H1 (cell line): ENCODE measurements around the gene NEDD4. TPM values are rescaled to one million over a fixed set of nuclear protein-coding genes. Genes with fewer than 3 reads are reported as not detected.

Experiments used
- CHD1 ChIP-seq: IDR thresholded peaks from 2 replicates; pipeline ENCODE4 v1.6.1; 2012; ENCODE audit warnings: low read depth, low read length, improper control_type of control experiment
- EGR1 ChIP-seq: IDR thresholded peaks from 2 replicates; pipeline ENCODE4 v1.6.1; 2011; ENCODE audit warnings: low read depth, low read length, borderline replicate concordance
- POLR2AphosphoS5 ChIP-seq: IDR thresholded peaks from 2 replicates; pipeline ENCODE4 v1.6.1; 2011; ENCODE audit warnings: low read depth, low read length
- POU5F1 ChIP-seq: IDR thresholded peaks from 2 replicates; pipeline ENCODE4 v1.6.1; 2011; ENCODE audit warnings: low read depth, mild to moderate bottlenecking, low read length, moderate library complexity
- RAD21 ChIP-seq, 2 experiments: IDR thresholded peaks in 1 of 2; conservative IDR thresholded peaks in 1 of 2; 2 replicates each; pipeline ENCODE4 v1.6.1; 2011; ENCODE audit warnings: low read depth in 2 of 2, low read length in 2 of 2, improper control_type of control experiment in 1 of 2, inconsistent platforms in 1 of 2, mild to moderate bottlenecking in 1 of 2, moderate library complexity in 1 of 2
- RXRA ChIP-seq: IDR thresholded peaks from 2 replicates; pipeline ENCODE4 v1.6.1; 2011; ENCODE audit warnings: low read depth, mild to moderate bottlenecking, low read length, moderate library complexity; ENCODE audit not compliant: insufficient read depth
- SAP30 ChIP-seq: fragments of 300-600 bp; sonication (generic); IDR thresholded peaks from 2 replicates; pipeline ENCODE4 v1.7.1; 2012; ENCODE audit warnings: low read length, moderate library complexity, mild to moderate bottlenecking, inconsistent platforms; ENCODE audit not compliant: insufficient read depth, insufficient replicate concordance
- TEAD4 ChIP-seq: IDR thresholded peaks from 2 replicates; pipeline ENCODE4 v1.6.1; 2012; ENCODE audit warnings: low read depth, low read length, inconsistent platforms, mixed read lengths
- YY1 ChIP-seq: IDR thresholded peaks from 2 replicates; pipeline ENCODE4 v1.6.1; 2011; ENCODE audit warnings: low read depth, mild to moderate bottlenecking, low read length
- polyA plus RNA-seq, 7 experiments: library from polyadenylated mRNA; depleted of rRNA in 3 of 7; stranded (reverse) in 5 of 7; unstranded in 2 of 7; fragments of >200 nt in 5 of 7; fragments of 200-250 nt in 2 of 7; gene quantifications; 1 replicate in 5 of 7; 2 replicates in 1 of 7; 4 replicates in 1 of 7; pipeline versions ENCODE4 v1.2.1 to v1.2.3, GENCODE V29; 2011 to 2013; ENCODE audit warnings: missing spikeins in 2 of 7, mixed read lengths in 2 of 7
- total RNA-seq: library from RNA; stranded (reverse); fragmentation: NEBNext Ultra II Directional; extraction: Animal tissue kit (Norgen Biotek cat#: 25700); gene quantifications from 2 replicates; pipeline ENCODE4 v1.2.1, GENCODE V29; 2021
- TF ChIP-seq, protein P1 (sequence below): fragments of 300-600 bp; sonication (generic); IDR thresholded peaks from 2 replicates; pipeline ENCODE4 v1.7.1; 2012; ENCODE audit warnings: low read length, moderate library complexity, mild to moderate bottlenecking, inconsistent platforms; ENCODE audit not compliant: insufficient replicate concordance

Gene NEDD4
- total and polyA plus RNA-seq, 2 of the 8 experiments (the other 6 are each of a cell fraction or from before 2014, with no cell fraction given), result 0.95 to 3.9 TPM

DNA sequence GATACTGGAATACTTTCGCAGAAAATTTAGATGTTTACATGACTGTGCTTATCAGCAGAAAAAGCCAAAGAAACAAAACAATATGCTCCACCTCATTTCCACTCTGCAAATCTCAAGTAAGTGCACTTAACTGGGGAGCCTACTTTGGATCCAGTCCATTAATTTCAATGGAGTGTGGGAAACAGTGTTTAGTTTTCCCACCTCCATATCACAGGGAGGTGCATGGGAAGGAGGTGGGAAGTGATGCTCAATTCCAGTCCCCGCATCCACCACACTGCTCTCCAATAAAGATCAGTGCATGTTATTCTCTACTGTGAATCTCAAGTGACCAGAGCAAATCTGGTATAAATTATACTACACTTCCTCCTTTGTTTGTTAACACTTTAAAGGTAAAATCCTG is 2.9 kb downstream of the NEDD4 start (continued):
- TF ChIP-seq, protein P1, sequence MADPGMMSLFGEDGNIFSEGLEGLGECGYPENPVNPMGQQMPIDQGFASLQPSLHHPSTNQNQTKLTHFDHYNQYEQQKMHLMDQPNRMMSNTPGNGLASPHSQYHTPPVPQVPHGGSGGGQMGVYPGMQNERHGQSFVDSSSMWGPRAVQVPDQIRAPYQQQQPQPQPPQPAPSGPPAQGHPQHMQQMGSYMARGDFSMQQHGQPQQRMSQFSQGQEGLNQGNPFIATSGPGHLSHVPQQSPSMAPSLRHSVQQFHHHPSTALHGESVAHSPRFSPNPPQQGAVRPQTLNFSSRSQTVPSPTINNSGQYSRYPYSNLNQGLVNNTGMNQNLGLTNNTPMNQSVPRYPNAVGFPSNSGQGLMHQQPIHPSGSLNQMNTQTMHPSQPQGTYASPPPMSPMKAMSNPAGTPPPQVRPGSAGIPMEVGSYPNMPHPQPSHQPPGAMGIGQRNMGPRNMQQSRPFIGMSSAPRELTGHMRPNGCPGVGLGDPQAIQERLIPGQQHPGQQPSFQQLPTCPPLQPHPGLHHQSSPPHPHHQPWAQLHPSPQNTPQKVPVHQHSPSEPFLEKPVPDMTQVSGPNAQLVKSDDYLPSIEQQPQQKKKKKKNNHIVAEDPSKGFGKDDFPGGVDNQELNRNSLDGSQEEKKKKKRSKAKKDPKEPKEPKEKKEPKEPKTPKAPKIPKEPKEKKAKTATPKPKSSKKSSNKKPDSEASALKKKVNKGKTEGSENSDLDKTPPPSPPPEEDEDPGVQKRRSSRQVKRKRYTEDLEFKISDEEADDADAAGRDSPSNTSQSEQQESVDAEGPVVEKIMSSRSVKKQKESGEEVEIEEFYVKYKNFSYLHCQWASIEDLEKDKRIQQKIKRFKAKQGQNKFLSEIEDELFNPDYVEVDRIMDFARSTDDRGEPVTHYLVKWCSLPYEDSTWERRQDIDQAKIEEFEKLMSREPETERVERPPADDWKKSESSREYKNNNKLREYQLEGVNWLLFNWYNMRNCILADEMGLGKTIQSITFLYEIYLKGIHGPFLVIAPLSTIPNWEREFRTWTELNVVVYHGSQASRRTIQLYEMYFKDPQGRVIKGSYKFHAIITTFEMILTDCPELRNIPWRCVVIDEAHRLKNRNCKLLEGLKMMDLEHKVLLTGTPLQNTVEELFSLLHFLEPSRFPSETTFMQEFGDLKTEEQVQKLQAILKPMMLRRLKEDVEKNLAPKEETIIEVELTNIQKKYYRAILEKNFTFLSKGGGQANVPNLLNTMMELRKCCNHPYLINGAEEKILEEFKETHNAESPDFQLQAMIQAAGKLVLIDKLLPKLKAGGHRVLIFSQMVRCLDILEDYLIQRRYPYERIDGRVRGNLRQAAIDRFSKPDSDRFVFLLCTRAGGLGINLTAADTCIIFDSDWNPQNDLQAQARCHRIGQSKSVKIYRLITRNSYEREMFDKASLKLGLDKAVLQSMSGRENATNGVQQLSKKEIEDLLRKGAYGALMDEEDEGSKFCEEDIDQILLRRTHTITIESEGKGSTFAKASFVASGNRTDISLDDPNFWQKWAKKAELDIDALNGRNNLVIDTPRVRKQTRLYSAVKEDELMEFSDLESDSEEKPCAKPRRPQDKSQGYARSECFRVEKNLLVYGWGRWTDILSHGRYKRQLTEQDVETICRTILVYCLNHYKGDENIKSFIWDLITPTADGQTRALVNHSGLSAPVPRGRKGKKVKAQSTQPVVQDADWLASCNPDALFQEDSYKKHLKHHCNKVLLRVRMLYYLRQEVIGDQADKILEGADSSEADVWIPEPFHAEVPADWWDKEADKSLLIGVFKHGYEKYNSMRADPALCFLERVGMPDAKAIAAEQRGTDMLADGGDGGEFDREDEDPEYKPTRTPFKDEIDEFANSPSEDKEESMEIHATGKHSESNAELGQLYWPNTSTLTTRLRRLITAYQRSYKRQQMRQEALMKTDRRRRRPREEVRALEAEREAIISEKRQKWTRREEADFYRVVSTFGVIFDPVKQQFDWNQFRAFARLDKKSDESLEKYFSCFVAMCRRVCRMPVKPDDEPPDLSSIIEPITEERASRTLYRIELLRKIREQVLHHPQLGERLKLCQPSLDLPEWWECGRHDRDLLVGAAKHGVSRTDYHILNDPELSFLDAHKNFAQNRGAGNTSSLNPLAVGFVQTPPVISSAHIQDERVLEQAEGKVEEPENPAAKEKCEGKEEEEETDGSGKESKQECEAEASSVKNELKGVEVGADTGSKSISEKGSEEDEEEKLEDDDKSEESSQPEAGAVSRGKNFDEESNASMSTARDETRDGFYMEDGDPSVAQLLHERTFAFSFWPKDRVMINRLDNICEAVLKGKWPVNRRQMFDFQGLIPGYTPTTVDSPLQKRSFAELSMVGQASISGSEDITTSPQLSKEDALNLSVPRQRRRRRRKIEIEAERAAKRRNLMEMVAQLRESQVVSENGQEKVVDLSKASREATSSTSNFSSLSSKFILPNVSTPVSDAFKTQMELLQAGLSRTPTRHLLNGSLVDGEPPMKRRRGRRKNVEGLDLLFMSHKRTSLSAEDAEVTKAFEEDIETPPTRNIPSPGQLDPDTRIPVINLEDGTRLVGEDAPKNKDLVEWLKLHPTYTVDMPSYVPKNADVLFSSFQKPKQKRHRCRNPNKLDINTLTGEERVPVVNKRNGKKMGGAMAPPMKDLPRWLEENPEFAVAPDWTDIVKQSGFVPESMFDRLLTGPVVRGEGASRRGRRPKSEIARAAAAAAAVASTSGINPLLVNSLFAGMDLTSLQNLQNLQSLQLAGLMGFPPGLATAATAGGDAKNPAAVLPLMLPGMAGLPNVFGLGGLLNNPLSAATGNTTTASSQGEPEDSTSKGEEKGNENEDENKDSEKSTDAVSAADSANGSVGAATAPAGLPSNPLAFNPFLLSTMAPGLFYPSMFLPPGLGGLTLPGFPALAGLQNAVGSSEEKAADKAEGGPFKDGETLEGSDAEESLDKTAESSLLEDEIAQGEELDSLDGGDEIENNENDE, result no peak
- TF ChIP-seq YY1 (no peak), CHD1 (no peak), POLR2AphosphoS5 (no peak), EGR1 (no peak), POU5F1 (no peak), TEAD4 (no peak), RAD21 (IDR thresholded peaks at IDR 0.05 in 1 of 2, conservative IDR thresholded peaks at IDR 0.05 in 1 of 2; ENCODE audit: low read depth in 2 of 2, low read length in 2 of 2) (no peak), RXRA (no peak), SAP30 (no peak)
